NCI-H146 (cell line): ENCODE data around the gene RETN.

Experiments used
- DNase-seq: peaks from one replicate; lab custom pipeline; 2025; lab: John Stamatoyannopoulos, UW

RETN gene

DNA sequence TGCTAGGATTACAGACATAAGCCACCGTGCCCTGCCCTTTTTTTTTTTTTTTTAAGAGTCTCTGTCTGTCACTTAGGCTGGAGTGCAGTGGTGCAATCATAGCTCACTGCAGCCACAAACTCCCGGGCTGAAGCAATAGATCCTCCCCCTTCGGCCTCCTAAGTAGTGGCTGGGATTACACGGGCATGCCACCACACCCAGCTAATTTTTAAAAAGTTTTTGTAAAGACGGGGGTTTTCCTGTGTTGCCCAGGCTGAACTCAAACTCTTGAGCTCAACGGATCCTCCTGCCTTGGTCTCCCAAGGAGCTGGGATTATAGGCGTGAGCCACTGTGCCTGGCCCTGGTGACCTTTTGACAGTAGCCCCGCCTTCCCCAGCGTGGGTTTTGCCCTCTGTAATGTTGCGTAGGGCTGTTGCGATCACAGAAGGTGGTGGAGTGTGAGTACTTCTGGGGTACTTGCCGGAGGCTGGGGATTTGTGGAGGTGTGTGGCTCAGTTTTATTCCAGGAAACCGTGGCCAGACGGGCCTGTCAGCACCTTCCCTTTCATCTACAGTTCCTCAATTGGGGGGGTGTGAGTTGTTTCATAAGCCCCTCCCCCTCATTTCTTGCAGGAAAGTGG is 11.6 kb upstream of the RETN start:
- DNase-seq: no peak

DNA sequence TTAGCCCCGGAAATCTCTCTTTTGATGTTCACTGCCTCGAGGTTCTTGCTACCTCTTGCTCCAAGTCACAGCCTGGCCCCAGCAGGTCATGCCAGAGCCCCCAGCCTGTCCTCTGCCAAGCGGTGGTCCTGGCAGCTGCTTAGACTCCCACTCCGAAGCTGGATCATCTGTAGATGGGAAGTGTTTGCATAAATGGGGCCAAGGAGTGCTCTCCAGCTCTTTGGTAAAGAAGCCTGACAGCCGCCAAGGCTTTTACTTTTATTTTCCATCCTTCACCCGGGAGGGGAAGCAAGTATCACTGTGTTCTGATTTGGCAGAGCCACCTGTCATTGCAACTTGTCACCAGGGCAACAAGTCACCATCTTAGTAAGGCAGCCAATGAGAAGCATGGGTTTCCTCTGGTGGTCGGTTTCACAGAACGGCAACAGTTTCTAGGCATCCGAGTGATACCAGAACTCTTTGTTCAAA is 10.6 kb upstream of the RETN start:
- no peak for DNase-seq

DNA sequence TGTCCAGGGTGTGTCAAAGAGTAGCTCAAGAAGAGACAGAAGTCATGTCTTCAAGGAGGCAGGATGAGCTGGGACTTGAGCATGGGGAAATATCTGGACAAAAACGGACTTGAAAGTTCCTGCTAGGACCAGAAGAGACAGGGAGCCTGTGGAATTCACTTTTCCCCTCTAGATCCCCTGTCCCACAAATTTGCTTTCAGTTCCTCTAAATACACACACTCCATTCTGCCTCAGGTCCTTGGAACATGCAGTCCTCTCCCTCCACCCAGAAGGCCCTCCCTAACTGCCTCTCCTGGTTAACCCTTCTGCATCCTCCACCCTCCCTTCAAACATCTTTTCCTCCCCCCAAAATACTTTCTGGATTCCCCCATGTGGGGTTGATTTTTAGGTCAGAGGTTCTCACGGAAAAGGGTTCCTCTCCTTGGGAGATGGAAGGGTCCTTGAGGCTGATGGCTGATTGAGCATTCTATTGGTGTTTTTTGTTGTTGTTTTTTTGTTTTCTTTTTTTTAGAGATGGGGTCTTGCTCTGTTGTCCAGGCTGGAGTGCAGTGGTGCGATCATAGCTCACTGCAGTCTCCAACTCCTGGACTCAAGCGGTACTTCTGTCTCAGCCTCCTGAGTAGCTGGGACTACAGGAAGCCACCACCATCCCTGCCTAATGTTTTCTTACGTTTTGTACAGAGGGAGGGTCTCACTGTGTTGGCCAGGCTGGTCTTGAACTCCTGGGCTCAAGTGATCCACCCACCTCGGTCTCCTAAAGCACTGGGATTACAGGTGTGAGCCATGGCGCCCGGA is 6.9 kb upstream of the RETN start:
- no peak for DNase-seq

- DNase-seq: no peak
Measured at GRCh38 chr19:7662657-7663056, 6.2 kb upstream of the RETN start.

DNA sequence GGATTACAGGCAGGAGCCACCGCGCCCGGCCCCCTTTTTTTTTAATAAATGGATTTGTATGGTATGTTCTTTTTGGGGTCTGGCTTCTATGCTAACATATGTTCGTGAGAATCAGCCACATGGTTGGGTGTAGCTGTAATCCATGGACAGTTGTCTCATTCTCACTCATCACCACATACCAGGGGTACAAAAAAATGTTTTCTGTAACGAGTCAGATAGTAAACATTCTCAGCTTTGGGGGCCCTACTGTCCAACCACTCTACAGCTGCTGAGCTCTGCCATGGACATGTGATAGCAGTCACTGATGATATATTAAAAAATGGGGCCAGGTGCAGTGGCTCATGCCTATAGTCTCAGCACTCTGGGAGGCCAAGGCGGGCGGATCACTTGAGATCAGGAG is 5.1 kb upstream of the RETN start:
- no peak for DNase-seq

DNA sequence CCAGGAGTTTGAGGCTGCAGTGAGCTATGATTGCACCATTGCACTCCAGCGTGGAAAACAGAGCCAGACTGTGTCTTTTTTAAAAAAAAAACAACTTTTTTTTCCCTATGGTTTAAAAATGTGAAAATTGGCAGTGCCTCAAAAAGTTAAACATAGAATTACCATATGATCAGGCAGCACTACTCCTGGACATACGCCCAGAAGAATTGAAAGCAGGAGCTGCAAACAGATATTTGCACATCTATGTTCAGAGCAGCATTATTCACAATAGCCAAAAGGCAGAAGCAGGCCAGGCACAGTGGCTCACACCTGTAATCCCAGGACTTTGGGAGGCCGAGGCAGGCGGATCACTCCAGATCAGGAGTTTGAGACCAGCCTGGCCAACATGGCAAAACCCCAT is 3.8 kb upstream of the RETN start:
- DNase-seq: no peak

GRCh38 chr19:7669641-7670040 is 792 bp downstream of the RETN start:
- no peak for DNase-seq

- no peak for DNase-seq
Measured at GRCh38 chr19:7670150-7670783, 1.4 kb downstream of the RETN start.

DNA sequence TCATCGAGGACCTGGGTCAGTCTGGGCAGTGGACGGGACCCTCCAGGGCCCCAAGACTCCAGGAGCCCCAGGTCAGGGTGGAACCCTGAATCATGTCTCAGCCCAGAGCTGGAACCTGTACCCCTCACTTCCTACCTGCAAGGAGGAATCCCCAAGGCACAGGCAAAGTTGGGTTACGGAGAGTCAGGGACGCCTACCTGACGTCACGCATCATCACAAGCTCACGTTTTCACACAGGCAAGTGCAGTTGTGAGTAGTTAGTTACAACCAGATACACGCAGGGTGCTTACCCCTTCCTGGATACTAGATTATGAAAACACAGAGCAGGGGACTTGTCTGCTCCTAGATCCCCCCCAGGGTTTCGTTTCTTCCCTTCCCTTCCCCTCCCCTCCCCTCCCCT is 1.9 kb downstream of the RETN start:
- no peak for DNase-seq

- no peak for DNase-seq
Measured at GRCh38 chr19:7672522-7672921, 3.7 kb downstream of the RETN start.

- DNase-seq: peak; percentile 42
Measured at GRCh38 chr19:7674010-7675005, 5.5 kb downstream of the RETN start.

GRCh38 chr19:7676376-7676775 is 7.5 kb downstream of the RETN start:
- no peak for DNase-seq

DNA sequence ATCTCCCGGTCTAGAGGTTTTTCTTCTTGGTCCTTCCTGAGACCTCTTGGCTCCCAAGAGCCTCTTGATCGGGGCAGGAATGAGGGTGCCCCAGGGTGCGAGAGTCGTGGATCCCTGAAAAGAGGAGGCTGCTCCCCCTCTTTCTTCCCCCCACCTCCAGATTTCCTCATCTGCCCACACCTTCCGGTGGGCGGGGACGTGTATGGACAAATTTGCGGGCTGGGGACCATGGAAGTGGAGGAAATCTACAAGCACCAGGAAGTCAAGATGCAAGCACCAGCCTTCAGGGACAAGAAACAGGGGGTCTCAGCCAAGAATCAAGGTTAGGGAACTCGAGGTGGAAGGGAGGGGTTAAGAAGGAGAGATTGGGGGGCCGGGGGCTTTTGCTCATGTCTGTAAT is 8.0 kb downstream of the RETN start, which contains the start of gene MCEMP1:
Gene MCEMP1 (plus strand): TSS at position 237 of the 400 bp plus-strand sequence. CDS start 31 bp downstream, at position 268.
- no peak for DNase-seq

DNA sequence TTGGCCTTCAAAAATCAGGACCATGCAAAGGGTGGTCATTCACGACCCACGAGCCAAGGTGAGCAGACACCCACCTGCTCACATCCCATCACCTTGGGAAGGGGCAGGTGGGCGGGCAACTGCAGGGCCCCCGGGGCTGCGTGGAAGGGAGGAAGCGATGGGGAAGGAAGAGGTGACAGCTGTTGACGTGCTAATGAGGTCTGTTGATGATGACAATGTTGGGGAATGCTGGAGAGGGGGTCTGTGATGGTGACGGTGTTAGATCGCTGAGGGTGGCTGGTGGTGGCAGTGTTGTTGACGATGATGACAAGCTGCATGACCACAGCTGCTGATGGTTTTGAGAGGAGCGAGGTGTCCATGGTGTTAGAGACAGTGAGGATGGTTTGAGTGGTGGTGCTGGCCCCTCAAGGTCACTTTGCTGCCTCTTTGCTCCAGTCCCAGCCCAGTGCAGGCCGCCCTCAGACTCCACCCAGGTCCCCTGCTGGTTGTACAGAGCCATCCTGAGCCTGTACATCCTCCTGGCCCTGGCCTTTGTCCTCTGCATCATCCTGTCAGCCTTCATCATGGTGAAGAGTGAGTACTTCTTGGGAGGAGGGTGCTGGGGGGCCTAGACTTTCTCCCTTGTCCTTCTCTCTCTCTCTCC is 8.9 kb downstream of the RETN start:
- DNase-seq: no peak

DNA sequence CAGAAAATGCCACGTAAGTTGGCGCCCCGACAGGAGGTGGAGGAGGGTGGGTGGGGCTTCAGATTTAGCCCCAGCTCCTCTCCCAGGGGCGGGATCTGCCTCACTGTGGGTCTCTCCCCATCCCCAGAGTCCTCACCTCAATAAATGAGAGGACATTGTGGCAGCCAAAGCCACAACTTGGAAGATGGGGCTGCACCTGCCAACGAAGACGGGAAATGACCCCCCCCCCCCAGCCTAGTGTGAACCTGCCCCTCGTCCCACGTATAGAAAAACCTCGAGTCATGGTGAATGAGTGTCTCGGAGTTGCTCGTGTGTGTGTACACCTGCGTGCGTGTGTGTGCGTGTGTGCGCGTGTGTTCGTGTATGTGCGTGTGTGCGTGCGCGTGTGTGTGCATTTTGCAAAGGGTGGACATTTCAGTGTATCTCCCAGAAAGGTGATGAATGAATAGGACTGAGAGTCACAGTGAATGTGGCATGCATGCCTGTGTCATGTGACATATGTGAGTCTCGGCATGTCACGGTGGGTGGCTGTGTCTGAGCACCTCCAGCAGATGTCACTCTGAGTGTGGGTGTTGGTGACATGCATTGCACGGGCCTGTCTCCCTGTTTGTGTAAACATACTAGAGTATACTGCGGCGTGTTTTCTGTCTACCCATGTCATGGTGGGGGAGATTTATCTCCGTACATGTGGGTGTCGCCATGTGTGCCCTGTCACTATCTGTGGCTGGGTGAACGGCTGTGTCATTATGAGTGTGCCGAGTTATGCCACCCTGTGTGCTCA is 10.3 kb downstream of the RETN start:
- peak; percentile 31 for DNase-seq

GRCh38 chr19:7679771-7680605 is 11.1 kb downstream of the RETN start:
- DNase-seq: no peak

DNA sequence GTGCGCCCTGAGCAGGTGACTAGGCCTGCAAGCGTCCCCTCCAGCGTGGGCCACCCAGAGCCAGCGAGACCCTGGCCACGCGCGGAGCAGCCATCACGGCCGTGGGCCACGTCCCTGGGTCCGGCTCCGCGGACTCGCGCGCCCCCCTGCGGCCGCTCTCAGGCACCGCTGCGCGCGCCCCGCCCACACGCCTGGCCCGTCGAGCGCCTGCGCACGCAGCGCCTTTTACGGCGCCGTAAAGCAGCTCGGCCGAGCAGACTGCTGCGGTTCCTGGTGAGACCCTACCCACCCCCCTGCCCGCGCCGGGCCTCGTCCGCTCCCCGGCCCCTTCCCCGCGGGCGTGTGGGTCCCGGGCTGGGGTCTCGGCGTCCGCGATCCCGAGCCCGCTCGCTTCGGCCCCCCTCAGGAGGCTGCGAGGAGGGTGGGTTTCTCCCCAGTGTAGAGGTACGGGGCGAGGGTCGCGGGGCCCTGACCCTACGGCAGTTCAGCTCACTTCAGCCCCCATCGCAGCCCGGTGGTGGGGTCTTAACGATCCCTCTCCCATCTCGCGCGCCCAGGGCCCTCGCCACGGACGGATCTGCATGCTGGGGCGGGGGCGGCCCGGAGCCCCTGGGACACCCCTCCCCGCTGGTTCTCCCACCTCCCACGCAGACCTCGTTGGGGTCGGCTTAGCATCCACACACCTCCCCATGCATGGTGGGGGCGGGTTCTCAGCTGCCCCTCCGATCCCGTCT is 11.9 kb downstream of the RETN start, which contains the start of gene TRAPPC5:
Gene TRAPPC5 (plus strand): TSS at position 228 of the 734 bp plus-strand sequence. CDS start 1,421 bp downstream, outside the sequence.
- peak; percentile 67 for DNase-seq

GRCh38 chr19:7681340-7682174 is 12.7 kb downstream of the RETN start:
- no peak for DNase-seq
